ENCODE results near the gene KRT85.

Gene KRT85

DNA sequence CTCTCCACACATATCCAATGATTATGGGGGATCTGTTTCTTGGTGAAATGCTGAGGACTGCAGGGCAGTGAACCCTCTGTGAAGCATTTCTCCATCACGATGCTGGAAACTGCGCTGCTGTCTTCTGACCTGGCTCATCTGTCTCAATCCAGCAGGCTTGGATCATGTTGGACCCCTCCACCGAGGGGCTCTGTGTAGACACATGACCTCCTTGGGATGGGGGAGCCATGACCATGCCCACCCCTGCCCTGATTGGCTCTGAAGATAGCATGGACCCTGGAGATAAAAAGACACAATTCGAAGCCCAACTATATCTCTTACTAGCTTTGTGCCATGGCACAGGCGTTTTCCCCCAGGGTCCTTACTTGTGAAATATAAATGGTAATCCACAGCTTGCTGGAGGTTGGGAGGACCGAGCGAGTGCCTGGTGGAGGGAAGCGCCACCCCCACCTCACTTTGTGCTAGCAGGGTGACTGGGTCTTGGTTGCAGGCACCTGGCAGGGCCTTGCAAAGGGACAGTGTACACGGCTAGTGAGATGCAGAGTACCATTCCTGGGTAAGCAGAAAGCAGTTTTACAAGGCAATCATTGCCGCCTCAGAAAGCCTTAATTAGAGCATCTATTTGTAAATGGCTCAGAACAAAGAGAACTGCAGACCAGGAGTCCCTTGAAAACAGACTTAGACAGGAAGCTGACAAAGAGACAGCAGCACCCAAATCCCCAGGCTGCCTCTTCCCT is 43.7 kb downstream of the KRT85 start:
- TF ChIP-seq EZH2phosphoT487 (conservative IDR thresholded peaks at IDR 0.05; ENCODE audit: low read length), result no peak
- TF ChIP-seq, protein P1, sequence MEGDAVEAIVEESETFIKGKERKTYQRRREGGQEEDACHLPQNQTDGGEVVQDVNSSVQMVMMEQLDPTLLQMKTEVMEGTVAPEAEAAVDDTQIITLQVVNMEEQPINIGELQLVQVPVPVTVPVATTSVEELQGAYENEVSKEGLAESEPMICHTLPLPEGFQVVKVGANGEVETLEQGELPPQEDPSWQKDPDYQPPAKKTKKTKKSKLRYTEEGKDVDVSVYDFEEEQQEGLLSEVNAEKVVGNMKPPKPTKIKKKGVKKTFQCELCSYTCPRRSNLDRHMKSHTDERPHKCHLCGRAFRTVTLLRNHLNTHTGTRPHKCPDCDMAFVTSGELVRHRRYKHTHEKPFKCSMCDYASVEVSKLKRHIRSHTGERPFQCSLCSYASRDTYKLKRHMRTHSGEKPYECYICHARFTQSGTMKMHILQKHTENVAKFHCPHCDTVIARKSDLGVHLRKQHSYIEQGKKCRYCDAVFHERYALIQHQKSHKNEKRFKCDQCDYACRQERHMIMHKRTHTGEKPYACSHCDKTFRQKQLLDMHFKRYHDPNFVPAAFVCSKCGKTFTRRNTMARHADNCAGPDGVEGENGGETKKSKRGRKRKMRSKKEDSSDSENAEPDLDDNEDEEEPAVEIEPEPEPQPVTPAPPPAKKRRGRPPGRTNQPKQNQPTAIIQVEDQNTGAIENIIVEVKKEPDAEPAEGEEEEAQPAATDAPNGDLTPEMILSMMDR (IDR thresholded peaks at IDR 0.05; ENCODE audit: insufficient read depth, low read length, poor library complexity, severe bottlenecking), result no peak

DNA sequence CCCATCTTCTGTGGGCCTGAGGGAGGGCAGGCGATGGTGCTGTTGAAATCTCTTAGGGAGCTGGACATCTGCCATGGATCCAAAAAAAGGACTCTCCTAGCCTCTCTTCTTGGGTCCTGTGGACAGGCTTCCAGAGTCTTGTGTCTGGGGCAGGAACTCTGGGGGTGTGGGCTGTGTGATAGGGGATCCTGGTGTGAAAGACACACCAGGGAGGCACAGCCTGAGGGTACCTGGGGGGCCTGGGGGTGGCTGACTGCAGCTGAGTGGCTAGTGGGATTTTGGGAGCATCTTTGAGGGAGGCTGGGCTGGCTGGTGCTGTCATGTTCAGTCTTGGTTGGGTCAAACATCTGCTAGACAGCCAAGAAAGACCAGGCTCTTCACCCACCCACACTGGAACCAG is 44.3 kb downstream of the KRT85 start:
- TF ChIP-seq EZH2phosphoT487 (conservative IDR thresholded peaks at IDR 0.05; ENCODE audit: low read length), result no peak
- TF ChIP-seq, protein P1 (IDR thresholded peaks at IDR 0.05; ENCODE audit: insufficient read depth, low read length, poor library complexity, severe bottlenecking), result no peak
- Histone ChIP-seq H3K4me3 (ENCODE audit: insufficient read depth, low read length, poor library complexity, severe bottlenecking) (no peak overlapping the region), H3K27ac (ENCODE audit: low read depth, low read length) (no peak overlapping the region), H2AFZ (ENCODE audit: low read depth, low read length, severe bottlenecking) (no peak overlapping the region), H3K9me2 (replicated peaks; ENCODE audit: insufficient read depth, low read length) (no peaks in the 10 kb centered on the region), H3K79me2 (ENCODE audit: insufficient read depth, low read length) (no peaks in the 10 kb centered on the region), H3K9me3 (ENCODE audit: insufficient read depth, low read length) (no peaks in the 10 kb centered on the region), H3F3A (ENCODE audit: insufficient read depth) (no peaks in the 10 kb centered on the region), H3K4me2 (ENCODE audit: low read depth, low read length, poor library complexity, severe bottlenecking) (no peak overlapping the region), H3K9ac (ENCODE audit: low read length) (no peak overlapping the region), H4K20me1 (ENCODE audit: low read depth, low read length) (no peaks in the 10 kb centered on the region), H3K27me3 (ENCODE audit: low read length) (no peaks in the 10 kb centered on the region), H3K36me3 (ENCODE audit: low read length) (no peaks in the 10 kb centered on the region)

More for the DNA sequence above, 43.7 kb downstream of the KRT85 start:
- Histone ChIP-seq H4K20me1 (ENCODE audit: low read depth, low read length) (no peaks in the 10 kb centered on the region), H3K4me2 (ENCODE audit: low read depth, low read length, poor library complexity, severe bottlenecking) (no peak overlapping the region), H3K79me2 (ENCODE audit: insufficient read depth, low read length) (no peaks in the 10 kb centered on the region), H3K4me3 (ENCODE audit: insufficient read depth, low read length, poor library complexity, severe bottlenecking) (no peak overlapping the region), H3F3A (ENCODE audit: insufficient read depth) (no peaks in the 10 kb centered on the region), H3K9me3 (ENCODE audit: insufficient read depth, low read length) (no peaks in the 10 kb centered on the region), H3K27ac (ENCODE audit: low read depth, low read length) (no peak overlapping the region), H3K9ac (ENCODE audit: low read length) (no peak overlapping the region), H2AFZ (ENCODE audit: low read depth, low read length, severe bottlenecking) (no peak overlapping the region), H3K9me2 (replicated peaks; ENCODE audit: insufficient read depth, low read length) (no peaks in the 10 kb centered on the region), H3K27me3 (ENCODE audit: low read length) (no peaks in the 10 kb centered on the region), H3K36me3 (ENCODE audit: low read length) (no peaks in the 10 kb centered on the region)

GRCh38 chr12:52322069-52322468 is 45.2 kb downstream of the KRT85 start:
- H3F3A ChIP-seq (ENCODE audit: insufficient read depth), result no peaks in the 10 kb centered on the region
- no peaks in the 10 kb centered on the region for H3K9me2 ChIP-seq (replicated peaks; ENCODE audit: insufficient read depth, low read length)
- no peaks in the 10 kb centered on the region for H3K79me2 ChIP-seq (ENCODE audit: insufficient read depth, low read length)
- no peaks in the 10 kb centered on the region for H3K36me3 ChIP-seq (ENCODE audit: low read length)
- no peak overlapping the region for H3K9ac ChIP-seq (ENCODE audit: low read length)
- H3K9me3 ChIP-seq (ENCODE audit: insufficient read depth, low read length), result no peaks in the 10 kb centered on the region
- no peak for TF ChIP-seq EZH2phosphoT487 (conservative IDR thresholded peaks at IDR 0.05; ENCODE audit: low read length)
- TF ChIP-seq, protein P1 (IDR thresholded peaks at IDR 0.05; ENCODE audit: insufficient read depth, low read length, poor library complexity, severe bottlenecking), result no peak
- H4K20me1 ChIP-seq (ENCODE audit: low read depth, low read length), result no peaks in the 10 kb centered on the region
- H3K4me2 ChIP-seq (ENCODE audit: low read depth, low read length, poor library complexity, severe bottlenecking), result no peak overlapping the region
- no peak overlapping the region for H3K4me3 ChIP-seq (ENCODE audit: insufficient read depth, low read length, poor library complexity, severe bottlenecking)
- H2AFZ ChIP-seq (ENCODE audit: low read depth, low read length, severe bottlenecking), result no peak overlapping the region
- H3K27me3 ChIP-seq (ENCODE audit: low read length), result no peaks in the 10 kb centered on the region
- H3K27ac ChIP-seq (ENCODE audit: low read depth, low read length), result no peak overlapping the region
